Thyroid gland (tissue), 4 donors: ENCODE data around the gene COL16A1. TPM values are rescaled to one million over a fixed set of nuclear protein-coding genes. Genes with fewer than 3 reads are reported as not detected.
"Not testable (repeated sequence)": the region's sequence is repeated elsewhere in the genome, so short reads cannot be mapped to it uniquely, and the experiment has no call there.

ENCODE experiments used
- DNase-seq, 2 donors: peaks; one replicate each; pipeline ENCODE4 v3.0.0-alpha.2; 2019
- H3K27ac ChIP-seq, 3 donors: fragments of 200-600 bp; sonication (generic); 1 replicate in 2 of 3; 2 replicates in 1 of 3; pipeline ENCODE4 v1.5.1; 2016 to 2019; ENCODE audit warnings: mild to moderate bottlenecking in 1 of 3, moderate library complexity in 1 of 3
- H3K27me3 ChIP-seq: fragments of 200-600 bp; sonication (generic); one replicate; pipeline ENCODE4 v1.5.1; 2019
- H3K36me3 ChIP-seq, 2 donors: fragments of 200-600 bp; sonication (generic); one replicate each; pipeline ENCODE4 v1.5.1; 2016 to 2019
- H3K4me1 ChIP-seq, 2 donors: fragments of 200-600 bp; sonication (generic); one replicate each; pipeline ENCODE4 v1.5.1; 2017 to 2019
- H3K4me3 ChIP-seq, 3 donors: fragments of 200-600 bp; sonication (generic); replicated peaks in 1 of 3; 1 replicate in 2 of 3; 2 replicates in 1 of 3; pipeline ENCODE4 v1.5.1; 2016; ENCODE audit warnings: mild to moderate bottlenecking in 1 of 3
- H3K9me3 ChIP-seq: fragments of 200-600 bp; sonication (generic); one replicate; pipeline ENCODE4 v1.5.1; 2017
- POLR2A ChIP-seq, 2 donors: fragments of 450-650 bp; IDR thresholded peaks; one replicate each; pipeline ENCODE4 v1.6.1; 2017; ENCODE audit warnings: antibody characterized with exemption in 2 of 2, mild to moderate bottlenecking in 2 of 2, moderate library complexity in 1 of 2
- WGBS, 2 donors: methylation state at CpG; one replicate each; pipeline ENCODE4 v1.1.5; 2017; 5-methylcytosine and 5-hydroxymethylcytosine counted together
- intact Hi-C: fragments of 100-400 bp; cut with DNase I; formaldehyde crosslinking; loops from one replicate; pipeline ENCODE4 v1.15.1; 2023
- total RNA-seq, 4 donors: library from RNA; depleted of rRNA; stranded (reverse); fragments of >200 nt; gene quantifications; one replicate each; pipeline ENCODE4 v1.2.3, GENCODE V29; 2016
- TF ChIP-seq, protein P1 (sequence below), 6 experiments: fragments of 200-600 bp in 3 of 6; fragments of 450-650 bp in 3 of 6; sonication (generic) in 3 of 6; IDR thresholded peaks; one replicate each; pipeline ENCODE4 v1.5.1; 2016 to 2019; ENCODE audit warnings: antibody characterized with exemption in 6 of 6, mild to moderate bottlenecking in 2 of 6, inconsistent platforms in 1 of 6, moderate library complexity in 1 of 6

COL16A1 gene
- total RNA-seq, 4 donors from 2014 or later, result 61.3 to 121 (median 97.1) TPM

DNA sequence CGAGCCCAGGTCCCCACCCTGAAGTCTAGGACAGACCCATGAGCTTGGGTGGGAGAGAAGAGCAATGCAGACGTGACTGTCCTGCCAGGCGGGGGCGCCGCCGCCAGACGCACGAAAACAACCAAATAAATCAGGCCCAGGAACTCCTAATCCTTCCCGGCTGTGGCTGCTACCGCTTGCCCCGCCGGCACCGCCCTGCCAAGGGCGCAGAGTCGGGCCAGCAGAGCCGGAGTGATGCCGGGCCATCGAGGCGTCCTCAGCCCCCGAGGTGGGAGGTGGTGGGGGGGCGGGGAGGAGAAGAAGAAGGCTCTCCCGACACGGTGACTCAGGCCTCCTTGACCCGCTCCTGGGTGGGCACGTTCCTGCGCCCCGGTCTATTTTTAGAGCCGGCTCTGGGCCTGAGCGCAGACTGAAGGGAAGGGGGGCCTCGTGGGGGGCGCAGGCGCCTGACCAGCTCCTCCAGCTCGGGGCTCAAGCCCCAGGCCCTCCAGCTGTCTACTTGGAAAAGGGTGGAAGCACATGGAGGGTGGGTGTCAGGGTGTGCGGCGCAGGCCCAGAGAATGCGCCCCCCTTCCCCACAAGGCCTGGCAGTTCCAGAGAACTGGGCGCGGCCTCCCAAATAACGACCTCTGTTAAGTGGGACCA is 10.7 kb upstream of the COL16A1 start:
- intact Hi-C loops, result loop anchor here (5.0 kb wide), 1 partner anchor 78 kb away; no protein-coding TSS in a partner anchor

DNA sequence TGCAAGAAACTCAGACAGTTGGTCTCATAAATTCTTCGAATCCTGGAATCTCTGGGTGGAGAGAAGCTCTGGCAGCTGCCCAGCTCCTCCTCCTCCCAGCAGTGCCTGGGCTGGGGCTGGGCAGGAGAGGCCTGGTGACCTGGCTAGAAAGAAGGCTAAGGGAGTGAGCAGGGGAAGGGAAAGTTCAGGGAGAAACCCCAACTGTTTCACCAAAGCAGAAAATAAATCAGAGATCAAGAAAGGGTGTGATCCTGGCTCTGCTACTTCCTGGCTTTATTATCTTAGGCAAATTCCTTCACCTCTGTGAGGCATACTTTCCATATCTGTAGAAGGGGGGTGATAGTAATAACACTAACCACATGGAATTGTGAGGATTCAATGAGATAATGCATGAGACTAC is 8.8 kb upstream of the COL16A1 start:
- peak; percentile 89 to 90 for DNase-seq
- peaks cover 34 to 44% of the 10 kb centered on the region in 2 donors for H3K4me1 ChIP-seq
- WGBS, 2 donors, result 0 to 8% methylated on average over 1 of the region's 1 CpG

More for the DNA sequence above, 10.7 kb upstream of the COL16A1 start:
- peak overlapping the region; percentile 74 to 94 (median 92) for H3K27ac ChIP-seq
- H3K27me3 ChIP-seq, result no peaks in the 10 kb centered on the region
- peaks cover 34 to 44% of the 10 kb centered on the region in 2 donors for H3K4me1 ChIP-seq
- H3K36me3 ChIP-seq, result no peaks in the 10 kb centered on the region
- WGBS, 2 donors, result 14 to 19% methylated on average over 14 to 19 of the region's 39 CpGs
- TF ChIP-seq POLR2A (IDR thresholded peaks at IDR 0.05), result peak in 1 of 2 donors; percentile 62
- TF ChIP-seq, protein P1, sequence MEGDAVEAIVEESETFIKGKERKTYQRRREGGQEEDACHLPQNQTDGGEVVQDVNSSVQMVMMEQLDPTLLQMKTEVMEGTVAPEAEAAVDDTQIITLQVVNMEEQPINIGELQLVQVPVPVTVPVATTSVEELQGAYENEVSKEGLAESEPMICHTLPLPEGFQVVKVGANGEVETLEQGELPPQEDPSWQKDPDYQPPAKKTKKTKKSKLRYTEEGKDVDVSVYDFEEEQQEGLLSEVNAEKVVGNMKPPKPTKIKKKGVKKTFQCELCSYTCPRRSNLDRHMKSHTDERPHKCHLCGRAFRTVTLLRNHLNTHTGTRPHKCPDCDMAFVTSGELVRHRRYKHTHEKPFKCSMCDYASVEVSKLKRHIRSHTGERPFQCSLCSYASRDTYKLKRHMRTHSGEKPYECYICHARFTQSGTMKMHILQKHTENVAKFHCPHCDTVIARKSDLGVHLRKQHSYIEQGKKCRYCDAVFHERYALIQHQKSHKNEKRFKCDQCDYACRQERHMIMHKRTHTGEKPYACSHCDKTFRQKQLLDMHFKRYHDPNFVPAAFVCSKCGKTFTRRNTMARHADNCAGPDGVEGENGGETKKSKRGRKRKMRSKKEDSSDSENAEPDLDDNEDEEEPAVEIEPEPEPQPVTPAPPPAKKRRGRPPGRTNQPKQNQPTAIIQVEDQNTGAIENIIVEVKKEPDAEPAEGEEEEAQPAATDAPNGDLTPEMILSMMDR (IDR thresholded peaks at IDR 0.05), result peak in 2 of 6 experiments; percentile 9 to 18
- no peaks in the 10 kb centered on the region for H3K9me3 ChIP-seq
- H3K4me3 ChIP-seq, result peak overlapping the region in 1 of 3 donors; percentile 20
- DNase-seq, result peak; percentile 84 to 90

DNA sequence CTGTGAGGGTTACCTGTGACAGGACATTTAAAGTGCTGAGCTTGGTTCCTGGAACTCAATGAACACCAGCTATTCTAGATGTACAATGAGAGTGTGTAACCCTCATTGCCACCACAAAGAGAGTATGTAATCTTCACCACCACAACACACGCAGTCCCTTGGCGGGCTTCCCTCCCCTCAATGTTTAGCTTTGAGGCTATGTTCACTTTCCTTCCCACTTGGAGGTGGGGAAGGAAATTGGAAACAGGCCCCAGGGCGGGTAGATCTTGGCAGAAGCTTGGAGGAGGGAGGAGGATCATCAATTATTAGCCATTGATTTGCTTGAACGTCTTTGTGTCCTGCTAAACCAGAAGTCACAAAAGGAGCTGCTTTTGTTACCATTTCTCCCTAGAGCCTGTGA is 8.3 kb upstream of the COL16A1 start:
- H3K36me3 ChIP-seq, result no peaks in the 10 kb centered on the region
- intact Hi-C loops, result no loop called here
- H3K4me3 ChIP-seq, result no peak overlapping the region
- no peak for DNase-seq
- peak overlapping the region; percentile 74 to 94 (median 92) for H3K27ac ChIP-seq
- WGBS, 2 donors, result 64 to 75% methylated on average over 4 of the region's 4 CpGs
- TF ChIP-seq POLR2A (IDR thresholded peaks at IDR 0.05), result no peak
- TF ChIP-seq, protein P1 (IDR thresholded peaks at IDR 0.05), result no peak
- H3K27me3 ChIP-seq, result no peaks in the 10 kb centered on the region
- H3K9me3 ChIP-seq, result no peaks in the 10 kb centered on the region
- peaks cover 34 to 44% of the 10 kb centered on the region in 2 donors for H3K4me1 ChIP-seq

More for the DNA sequence above, 8.8 kb upstream of the COL16A1 start:
- intact Hi-C loops, result no loop called here
- Histone ChIP-seq H3K27me3 (no peaks in the 10 kb centered on the region), H3K4me3 (no peak overlapping the region), H3K36me3 (no peaks in the 10 kb centered on the region), H3K27ac (peak overlapping the region; percentile 74 to 94 (median 92)), H3K9me3 (no peaks in the 10 kb centered on the region)
- no peak for TF ChIP-seq POLR2A (IDR thresholded peaks at IDR 0.05)
- TF ChIP-seq, protein P1 (IDR thresholded peaks at IDR 0.05), result no peak

DNA sequence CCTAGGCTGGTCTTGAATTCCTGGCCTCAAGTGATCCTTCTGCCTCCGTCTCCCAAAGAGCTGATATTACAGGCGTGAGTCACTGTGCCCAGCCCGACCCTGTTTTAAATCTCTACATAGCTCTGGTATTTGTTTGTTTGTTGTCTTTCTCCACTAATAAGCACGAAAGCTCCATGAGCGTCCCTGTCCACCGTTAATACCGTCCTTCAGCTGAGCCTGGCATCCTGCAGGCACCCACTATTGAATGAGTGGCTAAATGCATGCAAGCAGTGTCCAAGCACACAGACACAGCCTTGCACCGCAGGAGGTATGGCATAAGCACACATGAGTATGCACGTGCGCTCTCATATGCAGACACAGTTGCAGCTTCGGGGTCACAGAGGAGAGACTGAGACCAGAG is 4.5 kb upstream of the COL16A1 start:
- H3K27me3 ChIP-seq, result no peaks in the 10 kb centered on the region
- TF ChIP-seq POLR2A (IDR thresholded peaks at IDR 0.05), result no peak
- TF ChIP-seq, protein P1 (IDR thresholded peaks at IDR 0.05), result no peak

DNA sequence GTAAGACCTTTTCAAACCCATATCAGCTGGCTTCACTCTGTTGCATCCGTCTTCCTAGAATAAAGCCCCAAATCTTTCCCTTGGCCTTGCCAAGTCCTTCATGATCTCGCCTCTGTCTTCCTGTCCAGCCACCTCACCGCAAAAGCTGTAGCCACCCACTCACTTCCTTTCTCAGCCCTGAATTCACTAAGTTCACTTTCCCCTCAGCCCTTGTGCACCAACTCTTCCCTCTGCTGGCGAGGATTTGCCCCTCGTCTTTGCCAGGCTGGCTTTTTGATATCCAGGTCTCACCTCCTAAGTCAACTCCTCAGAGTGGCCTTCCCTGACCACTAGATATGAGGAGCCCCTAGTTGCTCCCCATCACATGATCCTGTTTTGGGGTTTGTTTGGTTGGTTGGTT is 3.9 kb upstream of the COL16A1 start:
- no peaks in the 10 kb centered on the region for H3K9me3 ChIP-seq
- no peak overlapping the region for H3K27ac ChIP-seq
- H3K27me3 ChIP-seq, result no peaks in the 10 kb centered on the region
- H3K4me3 ChIP-seq, result no peak overlapping the region
- no peak for DNase-seq
- TF ChIP-seq POLR2A (IDR thresholded peaks at IDR 0.05), result no peak
- TF ChIP-seq, protein P1 (IDR thresholded peaks at IDR 0.05), result no peak
- intact Hi-C loops, result loop anchor here (5.0 kb wide), 1 partner anchor 40 kb away; no protein-coding TSS in a partner anchor
- no peaks in the 10 kb centered on the region for H3K36me3 ChIP-seq
- H3K4me1 ChIP-seq, result peaks cover 21 to 34% of the 10 kb centered on the region in 2 donors
- 45 to 59% methylated on average over 5 of the region's 5 CpGs for WGBS, 2 donors

More for the DNA sequence above, 4.5 kb upstream of the COL16A1 start:
- Histone ChIP-seq H3K27ac (no peak overlapping the region), H3K4me3 (no peak overlapping the region), H3K36me3 (no peaks in the 10 kb centered on the region), H3K4me1 (peaks cover 26 to 35% of the 10 kb centered on the region in 2 donors), H3K9me3 (no peaks in the 10 kb centered on the region)
- DNase-seq, result no peak
- 83 to 86% methylated on average over 11 of the region's 11 CpGs for WGBS, 2 donors
- intact Hi-C loops, result loop anchor here (5.0 kb wide), 1 partner anchor 41 kb away; no protein-coding TSS in a partner anchor

DNA sequence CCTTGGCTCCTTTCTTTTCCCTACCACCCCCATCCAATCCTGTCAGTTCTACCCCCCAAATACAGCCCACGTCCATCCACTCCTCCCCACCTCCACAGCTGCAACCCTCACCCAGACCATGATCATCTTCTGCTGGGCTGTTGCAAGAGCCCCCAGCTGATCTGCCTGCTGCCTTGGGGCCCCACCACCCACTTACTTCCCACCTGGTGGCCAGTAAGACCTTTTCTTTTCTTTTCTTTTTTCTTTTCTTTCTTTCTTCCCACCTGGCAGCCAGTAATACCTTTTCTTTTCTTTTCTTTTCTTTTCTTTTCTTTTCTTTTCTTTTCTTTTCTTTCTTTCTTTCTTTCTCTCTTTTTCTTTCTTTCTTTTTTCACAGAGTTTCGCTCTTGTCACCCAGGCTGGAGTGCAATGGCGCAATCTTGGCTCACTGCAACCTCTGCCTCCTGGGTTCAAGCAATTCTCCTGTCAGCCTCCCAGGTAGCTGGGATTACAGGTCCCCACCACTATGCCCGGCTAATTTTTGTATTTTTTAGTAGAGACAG is 3.3 kb upstream of the COL16A1 start:
- not testable (repeated sequence) for H3K36me3 ChIP-seq, H3K4me3 ChIP-seq, H3K9me3 ChIP-seq, DNase-seq, H3K27ac ChIP-seq, H3K27me3 ChIP-seq
- H3K4me1 ChIP-seq, result peaks cover 15 to 28% of the 10 kb centered on the region in 2 donors
- intact Hi-C loops, result loop anchor here (5.0 kb wide), 1 partner anchor 40 kb away; no protein-coding TSS in a partner anchor
- WGBS, 2 donors, result 87 to 94% methylated on average over 4 of the region's 4 CpGs
